GM18909 (cell line): Measurements from ENCODE around the gene SLC22A25.
"Not testable (repeated sequence)": the region's sequence is repeated elsewhere in the genome, so short reads cannot be mapped to it uniquely, and the experiment has no call there.

ENCODE experiments used
- ATAC-seq: cut with Tn5 transposase; IDR thresholded peaks from one replicate; pipeline ENCODE4 v1.9.1; 2021; ENCODE audit warnings: mild to moderate bottlenecking; ENCODE audit not compliant: unreplicated experiment, poor library complexity

Gene SLC22A25

GRCh38 chr11:63243533-63243932 lies at the start of gene SLC22A25:
SLC22A25 (minus strand) TSS chr11:63243599; CDS start chr11:63229652, 13,947 bp downstream.
- no peak for ATAC-seq

DNA sequence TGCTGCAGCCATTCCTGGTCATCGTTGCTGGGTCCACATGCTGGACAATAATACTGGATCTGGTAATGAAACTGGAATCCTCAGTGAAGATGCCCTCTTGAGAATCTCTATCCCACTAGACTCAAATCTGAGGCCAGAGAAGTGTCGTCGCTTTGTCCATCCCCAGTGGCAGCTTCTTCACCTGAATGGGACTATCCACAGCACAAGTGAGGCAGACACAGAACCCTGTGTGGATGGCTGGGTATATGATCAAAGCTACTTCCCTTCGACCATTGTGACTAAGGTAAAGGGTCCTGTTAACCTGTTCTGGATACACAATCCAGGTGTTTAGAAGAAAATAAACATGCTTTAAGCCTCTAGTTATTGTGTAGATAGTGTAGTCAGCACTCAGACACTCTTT lies 46.9 kb upstream of the SLC22A25 start:
- ATAC-seq, result no peak

DNA sequence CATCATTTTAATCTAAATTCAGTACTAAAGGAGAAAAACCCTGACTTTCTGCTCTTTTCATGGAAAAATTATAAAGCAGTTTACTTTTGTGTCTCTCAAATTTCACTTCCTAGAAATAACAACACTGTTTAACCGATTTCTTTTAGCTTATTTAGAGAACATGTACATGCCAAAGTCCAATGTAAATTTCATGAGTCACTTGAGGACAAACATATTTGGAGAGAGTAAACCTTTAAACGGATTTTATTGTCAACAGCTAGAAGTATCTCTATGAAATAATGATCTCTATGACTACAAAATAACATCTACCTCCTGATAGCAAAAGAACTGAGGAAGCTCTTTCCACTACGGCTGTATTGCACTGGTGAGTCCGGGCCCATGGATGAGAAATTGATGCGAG lies 46.3 kb upstream of the SLC22A25 start:
- no peak for ATAC-seq

GRCh38 chr11:63282579-63282978 lies 39.2 kb upstream of the SLC22A25 start:
- ATAC-seq, result no peak

DNA sequence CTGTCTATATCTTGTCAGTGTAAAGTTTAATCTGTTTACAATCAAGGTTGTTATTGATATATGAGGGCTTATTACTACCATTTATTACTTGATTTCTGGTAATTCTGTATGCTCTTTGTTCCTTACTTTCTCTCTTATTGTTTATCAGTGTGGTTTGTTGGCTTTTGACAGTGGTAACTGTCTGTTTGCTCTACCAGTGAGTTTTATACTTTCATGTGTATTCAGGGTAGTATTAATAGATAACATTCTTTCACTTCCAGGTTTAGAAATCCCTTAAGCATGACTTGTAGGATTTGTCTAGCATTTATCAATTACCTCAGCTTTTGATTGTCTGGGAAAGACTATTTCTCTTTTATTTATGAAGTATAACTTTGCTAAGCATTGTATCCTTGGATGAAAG lies 37.5 kb upstream of the SLC22A25 start:
- no peak for ATAC-seq

DNA sequence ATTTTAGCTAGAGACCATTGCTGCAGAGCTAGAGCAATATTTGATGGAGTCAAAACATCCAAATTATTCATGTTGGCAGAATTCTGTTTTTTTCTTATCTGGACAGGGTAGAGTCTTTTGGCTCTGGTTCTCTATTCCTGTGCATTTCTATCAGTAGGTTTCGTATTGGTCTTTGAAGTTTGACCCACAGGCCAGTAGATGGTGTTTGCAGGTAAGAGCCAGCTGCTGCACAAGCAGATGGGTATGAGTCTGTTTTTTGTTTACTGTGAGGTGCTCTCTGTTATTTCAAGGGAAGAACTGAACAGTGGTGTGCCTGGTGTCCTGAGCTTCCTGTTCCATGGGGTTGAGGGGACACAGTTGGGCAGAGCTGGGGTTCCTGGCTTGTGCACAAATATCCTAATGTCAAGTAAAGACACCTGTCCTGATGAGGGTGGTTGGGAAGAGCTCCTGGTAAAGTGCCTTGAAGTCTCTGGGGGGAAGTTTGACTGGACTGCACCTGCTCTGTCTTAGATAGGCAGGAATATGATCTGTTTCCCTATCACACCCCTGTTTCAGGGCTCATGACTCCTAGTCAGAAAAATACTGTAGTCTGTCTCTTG lies 34.0 kb upstream of the SLC22A25 start:
- no peak for ATAC-seq

- ATAC-seq, result no peak
These were observed 31.4 kb upstream of the SLC22A25 start for GRCh38 chr11:63274776-63275175.

GRCh38 chr11:63273685-63274084 lies 30.3 kb upstream of the SLC22A25 start:
- ATAC-seq, result no peak

- ATAC-seq, result no peak
These were observed 19.1 kb upstream of the SLC22A25 start for GRCh38 chr11:63262547-63262946.

GRCh38 chr11:63251312-63251711 lies 7.9 kb upstream of the SLC22A25 start:
- ATAC-seq, result no peak

DNA sequence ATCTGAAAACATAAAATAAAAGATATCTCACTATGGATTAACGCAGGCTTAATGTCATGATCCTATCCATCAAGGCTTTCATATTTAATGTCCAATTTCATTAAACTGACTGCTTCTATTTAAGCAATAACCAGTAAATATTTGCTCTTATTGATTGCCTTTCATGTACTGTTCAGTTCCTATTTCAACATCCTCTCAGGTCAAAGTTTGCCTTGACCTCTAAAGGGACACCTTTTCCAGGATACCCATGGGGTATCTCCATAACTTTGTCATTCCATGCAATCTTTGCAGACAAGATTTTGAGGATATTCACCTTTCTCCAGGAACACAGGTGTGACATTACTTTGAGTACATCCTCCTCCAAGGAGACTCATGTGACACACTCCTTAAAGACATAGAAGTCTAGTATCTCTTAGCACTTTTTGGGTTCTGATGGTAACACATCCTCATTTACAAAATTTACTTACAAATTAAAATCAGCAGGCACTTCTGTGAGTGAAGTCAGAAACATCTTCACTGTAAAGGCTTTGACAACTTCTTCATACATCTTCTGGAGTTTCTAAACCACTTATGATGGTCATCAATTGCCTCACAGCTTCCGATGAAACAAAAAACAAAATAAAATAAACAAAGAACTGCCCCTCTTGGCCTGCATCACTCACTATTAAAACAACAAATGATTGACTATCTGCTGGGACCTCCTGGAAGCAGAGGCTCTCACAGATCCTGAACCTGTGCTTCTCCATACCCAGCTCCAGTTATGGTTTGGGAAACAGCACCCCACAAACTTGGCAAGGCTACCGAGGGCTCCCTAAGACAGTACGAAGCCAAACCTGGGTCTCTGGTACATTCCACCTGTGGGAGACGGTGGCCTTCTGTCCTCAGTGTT lies 7.0 kb upstream of the SLC22A25 start:
- no peak for ATAC-seq

- ATAC-seq, result no peak
These were observed 5.6 kb upstream of the SLC22A25 start for GRCh38 chr11:63248966-63249365.

DNA sequence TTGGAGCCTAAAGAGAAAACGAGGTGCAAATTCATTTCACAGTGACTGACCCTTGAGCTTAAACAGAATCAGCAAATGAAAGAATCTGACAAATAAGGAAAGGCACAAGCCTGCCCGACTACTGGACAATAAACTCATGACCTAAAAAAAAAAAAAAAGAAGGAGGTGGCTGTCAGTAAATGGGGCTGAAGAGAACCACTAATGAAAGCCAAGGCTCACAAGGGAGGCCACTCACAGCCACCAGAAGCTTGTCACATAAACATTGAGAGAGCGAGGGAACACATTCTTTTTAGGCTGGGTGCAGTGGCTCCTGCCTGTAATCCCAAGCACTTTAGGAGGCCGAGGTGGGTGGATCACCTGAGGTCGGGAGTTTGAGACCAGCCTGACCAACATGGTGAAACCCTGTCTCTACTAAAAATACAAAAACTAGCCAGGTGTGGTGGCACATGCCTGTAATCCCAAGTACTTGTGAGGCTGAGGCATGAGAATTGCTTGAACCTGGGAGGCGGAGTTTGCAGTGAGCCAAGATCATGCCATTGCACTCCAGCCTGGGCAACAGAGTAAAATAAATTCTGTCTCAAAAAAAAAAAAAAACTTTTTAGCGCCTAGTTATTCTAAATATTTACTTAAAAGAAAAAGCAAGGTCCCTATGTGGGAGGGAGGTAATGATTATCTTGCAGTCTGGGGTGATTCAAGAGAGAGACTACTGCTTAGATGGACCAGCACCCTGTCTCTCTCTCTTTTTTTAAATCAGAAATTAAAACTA lies 4.0 kb upstream of the SLC22A25 start:
- not testable (repeated sequence) for ATAC-seq

GRCh38 chr11:63246045-63246444 lies 2.6 kb upstream of the SLC22A25 start:
- ATAC-seq, result no peak

DNA sequence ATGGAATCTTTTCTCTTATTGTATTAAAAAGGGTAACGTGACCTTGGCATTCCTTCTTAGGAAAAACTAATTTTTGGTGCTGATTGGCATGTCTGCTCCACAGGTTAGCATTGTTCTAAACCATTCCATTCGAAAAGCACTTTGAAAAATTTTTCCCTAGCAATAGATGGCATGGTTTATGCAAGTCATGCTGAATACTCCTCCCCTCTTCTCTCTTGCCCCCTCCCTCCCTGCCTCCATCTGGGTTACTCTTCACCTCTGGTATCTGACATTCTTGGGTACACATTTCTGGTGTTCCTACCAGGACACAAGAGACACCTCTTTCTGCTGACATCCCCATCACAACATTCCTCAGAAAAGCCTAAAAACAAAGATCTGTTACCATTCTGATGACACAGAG lies 1.5 kb upstream of the SLC22A25 start:
- ATAC-seq, result no peak

GRCh38 chr11:63242089-63242781 lies 1.2 kb downstream of the SLC22A25 start:
- ATAC-seq, result no peak

GRCh38 chr11:63240791-63241379 lies 2.5 kb downstream of the SLC22A25 start:
- ATAC-seq, result no peak

- no peak for ATAC-seq
These were observed 3.3 kb downstream of the SLC22A25 start for GRCh38 chr11:63240098-63240497.

- no peak for ATAC-seq
These were observed 4.1 kb downstream of the SLC22A25 start for GRCh38 chr11:63239254-63239653.

DNA sequence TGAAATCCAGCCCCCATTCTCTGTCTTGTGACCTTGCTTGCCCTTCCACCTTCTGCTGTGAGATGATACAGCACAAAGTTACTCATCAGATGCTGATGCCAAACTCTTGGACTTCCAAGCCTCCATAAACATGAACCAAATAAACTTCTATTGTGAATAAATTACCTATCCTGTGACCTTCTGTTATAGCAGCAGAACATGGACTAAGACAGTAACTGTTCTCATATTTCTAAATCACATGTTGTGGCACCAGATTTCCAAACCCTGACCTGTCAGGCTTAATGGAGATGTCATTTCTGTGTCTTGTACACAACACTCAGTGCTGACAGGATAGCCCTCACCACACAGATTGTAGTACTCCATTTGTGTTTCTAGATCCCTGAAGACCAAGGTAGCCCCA lies 6.0 kb downstream of the SLC22A25 start:
- no peak for ATAC-seq
